Astrocyte of the cerebellum (primary cell): Measurements from ENCODE around the gene OR4E2.

Source experiments
- DNase-seq: peaks from one replicate; pipeline ENCODE4 v3.0.0-alpha.2; 2011; ENCODE audit warnings: low read depth
- H3K4me3 ChIP-seq: 2 replicates; pipeline ENCODE4 v1.5.1; 2011; ENCODE audit warnings: mild to moderate bottlenecking, low read depth, low read length, moderate library complexity
- in situ Hi-C: cut with HindIII; loops from 2 replicates; pipeline ENCODE4 v1.10.0; 2017; ENCODE audit warnings: low sequenced_read_pairs
- TF ChIP-seq, protein P1 (sequence below): IDR thresholded peaks from 2 replicates; pipeline ENCODE4 v1.5.1; 2012; ENCODE audit warnings: low read length, low read depth, moderate library complexity, mild to moderate bottlenecking; ENCODE audit errors: missing control alignments

Gene OR4E2

DNA sequence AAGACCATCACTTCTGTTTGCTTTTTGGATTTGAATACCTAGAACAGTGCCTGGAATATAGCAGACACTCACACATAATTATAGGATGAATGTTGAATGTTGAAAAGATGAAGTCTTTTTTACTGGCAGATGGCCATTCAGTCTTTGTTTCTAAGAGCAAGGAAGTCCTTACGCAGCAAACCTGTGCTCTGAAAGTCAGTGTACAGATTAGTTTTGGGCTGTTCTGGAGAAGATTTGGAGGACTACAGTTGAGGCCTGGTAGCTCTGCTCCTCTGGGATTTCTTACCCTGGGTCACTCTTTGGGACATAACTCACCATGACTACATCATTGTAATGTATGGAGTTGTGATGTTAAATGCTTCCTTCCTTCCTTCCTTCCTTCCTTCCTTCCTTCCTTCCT, 3.3 kb downstream of the OR4E2 start:
- TF ChIP-seq, protein P1, sequence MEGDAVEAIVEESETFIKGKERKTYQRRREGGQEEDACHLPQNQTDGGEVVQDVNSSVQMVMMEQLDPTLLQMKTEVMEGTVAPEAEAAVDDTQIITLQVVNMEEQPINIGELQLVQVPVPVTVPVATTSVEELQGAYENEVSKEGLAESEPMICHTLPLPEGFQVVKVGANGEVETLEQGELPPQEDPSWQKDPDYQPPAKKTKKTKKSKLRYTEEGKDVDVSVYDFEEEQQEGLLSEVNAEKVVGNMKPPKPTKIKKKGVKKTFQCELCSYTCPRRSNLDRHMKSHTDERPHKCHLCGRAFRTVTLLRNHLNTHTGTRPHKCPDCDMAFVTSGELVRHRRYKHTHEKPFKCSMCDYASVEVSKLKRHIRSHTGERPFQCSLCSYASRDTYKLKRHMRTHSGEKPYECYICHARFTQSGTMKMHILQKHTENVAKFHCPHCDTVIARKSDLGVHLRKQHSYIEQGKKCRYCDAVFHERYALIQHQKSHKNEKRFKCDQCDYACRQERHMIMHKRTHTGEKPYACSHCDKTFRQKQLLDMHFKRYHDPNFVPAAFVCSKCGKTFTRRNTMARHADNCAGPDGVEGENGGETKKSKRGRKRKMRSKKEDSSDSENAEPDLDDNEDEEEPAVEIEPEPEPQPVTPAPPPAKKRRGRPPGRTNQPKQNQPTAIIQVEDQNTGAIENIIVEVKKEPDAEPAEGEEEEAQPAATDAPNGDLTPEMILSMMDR: no peak
- no peak for DNase-seq
- in situ Hi-C loops: no loop called here
- H3K4me3 ChIP-seq: no peak overlapping the region

DNA sequence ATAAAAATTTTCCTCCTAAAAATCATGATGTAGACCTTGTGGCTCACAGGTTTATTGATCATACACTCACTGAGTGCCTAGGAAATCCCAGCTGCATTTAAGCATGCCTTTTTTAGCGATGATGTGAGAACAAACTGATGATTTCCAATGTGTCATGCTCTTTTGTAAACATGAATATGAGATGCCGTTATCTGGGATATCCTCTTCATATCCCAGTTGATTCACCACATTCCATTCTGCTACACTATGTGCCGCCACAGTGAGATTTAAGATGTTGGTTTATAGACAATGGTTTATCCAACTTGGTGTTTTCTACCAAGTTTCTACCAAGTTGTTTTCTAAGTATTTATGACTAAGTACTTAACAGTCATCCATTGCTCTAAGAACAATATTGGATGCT, 14.7 kb downstream of the OR4E2 start:
- in situ Hi-C loops: no loop called here
- no peak for DNase-seq
- TF ChIP-seq, protein P1: no peak

DNA sequence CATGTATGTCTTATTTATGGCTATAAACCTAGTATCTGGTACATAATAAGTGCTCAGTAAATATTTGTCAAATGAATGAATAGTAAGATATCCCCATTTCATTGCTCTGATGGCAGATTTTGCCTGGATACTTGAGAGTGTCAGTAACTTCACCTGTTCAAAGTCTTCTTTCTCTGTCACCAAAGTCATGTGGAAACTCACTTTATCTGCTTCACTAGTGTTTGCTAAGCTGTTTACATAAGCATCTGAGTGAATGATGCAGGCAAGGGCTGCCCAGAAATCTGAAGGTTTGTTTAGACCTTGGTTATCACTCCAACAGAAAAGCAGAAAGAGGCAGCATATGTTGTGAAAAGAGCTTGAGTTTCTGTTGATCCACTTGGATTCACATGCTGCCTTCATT, 15.6 kb downstream of the OR4E2 start:
- H3K4me3 ChIP-seq: no peak overlapping the region
- TF ChIP-seq, protein P1: no peak
- no peak for DNase-seq

More for the DNA sequence above, 14.7 kb downstream of the OR4E2 start:
- H3K4me3 ChIP-seq: no peak overlapping the region

DNA sequence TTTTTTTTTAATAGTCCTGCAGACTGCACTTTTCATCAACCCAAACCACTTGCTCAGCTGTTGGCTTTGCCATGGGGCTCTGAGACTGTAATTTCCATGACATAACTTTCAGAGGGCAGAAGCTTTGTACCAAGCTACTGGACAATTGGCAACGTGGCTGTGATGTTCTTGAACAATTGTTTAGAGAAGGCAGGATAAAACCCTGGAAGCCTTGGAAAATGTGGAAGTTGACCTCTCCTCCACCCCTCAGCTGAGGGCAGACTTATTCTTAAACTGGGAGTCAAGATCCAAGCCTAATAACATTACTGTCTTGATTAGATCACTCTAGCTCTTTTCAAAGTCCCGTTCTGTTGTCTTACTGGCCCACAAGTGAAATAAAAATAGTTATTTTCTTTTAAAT, 17.7 kb downstream of the OR4E2 start:
- H3K4me3 ChIP-seq: no peak overlapping the region
- in situ Hi-C loops: no loop called here
- TF ChIP-seq, protein P1: no peak
- no peak for DNase-seq

More for the DNA sequence above, 15.6 kb downstream of the OR4E2 start:
- in situ Hi-C loops: no loop called here

DNA sequence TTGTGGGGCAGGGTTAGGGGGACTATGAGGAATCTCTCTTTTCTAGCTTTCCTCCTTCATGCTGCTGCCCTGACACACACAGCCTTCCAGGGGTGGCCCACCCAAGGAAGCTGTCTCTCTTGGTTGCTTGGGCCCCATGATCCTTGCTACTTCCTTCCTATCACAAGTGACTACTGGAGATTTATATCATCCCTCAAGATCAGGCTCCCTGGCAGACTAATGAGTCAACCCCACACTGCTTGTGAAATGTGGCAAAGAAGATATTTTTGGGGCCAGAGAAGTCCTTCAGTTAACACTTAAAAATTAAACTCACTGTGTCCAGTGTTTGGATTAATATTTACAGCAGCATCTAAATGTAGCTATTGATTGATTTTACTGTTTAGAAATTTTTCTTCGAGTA, 18.5 kb downstream of the OR4E2 start:
- no peak overlapping the region for H3K4me3 ChIP-seq
- in situ Hi-C loops: no loop called here
- TF ChIP-seq, protein P1: no peak
- no peak for DNase-seq

DNA sequence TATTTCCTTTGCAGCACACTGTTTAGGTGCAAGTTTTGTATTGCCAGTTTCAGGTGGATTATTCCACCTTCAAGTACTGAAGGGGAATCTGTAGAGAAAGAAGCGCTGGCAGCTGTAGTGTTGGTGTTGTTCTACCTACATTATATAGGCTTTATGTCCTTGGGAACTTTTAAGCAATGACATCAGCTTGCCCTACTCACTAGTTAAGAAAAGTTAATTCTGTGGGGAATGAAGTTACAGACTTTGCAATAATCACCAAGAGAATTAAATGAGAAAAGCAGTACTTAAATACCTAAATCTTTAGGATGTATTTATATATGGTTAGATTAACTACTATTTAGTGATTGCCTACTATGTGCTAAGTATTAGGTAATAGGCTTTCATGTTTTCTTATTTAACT, 20.1 kb downstream of the OR4E2 start, which contains the start of gene OR4E1:
TSS of gene OR4E1 (minus strand) at position 101 of the 400 bp plus-strand sequence. CDS start 2,883 bp downstream, outside the sequence.
- no peak for DNase-seq
- TF ChIP-seq, protein P1: no peak
- H3K4me3 ChIP-seq: no peak within 1 kb of the TSS
- in situ Hi-C loops: no loop called here

DNA sequence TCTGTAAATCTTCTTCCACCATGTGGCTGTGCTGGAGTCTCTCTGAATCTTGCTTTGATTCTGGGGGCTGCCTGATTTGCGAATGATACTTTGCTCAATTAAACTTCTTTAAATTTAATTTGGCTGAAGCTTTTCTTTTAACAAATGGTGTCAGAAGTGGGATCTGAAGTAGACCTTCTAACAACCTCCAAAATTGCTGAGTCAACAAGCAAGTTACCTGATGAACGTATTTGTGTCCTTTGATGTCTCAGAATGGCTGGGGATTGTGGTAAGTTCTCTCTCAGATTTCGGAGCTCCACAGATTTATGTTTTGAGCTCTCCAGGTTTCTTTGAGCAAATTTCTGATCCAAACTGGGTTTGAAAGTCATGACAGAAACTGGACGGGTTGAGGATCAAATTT, 21.9 kb downstream of the OR4E2 start:
- TF ChIP-seq, protein P1: no peak
- in situ Hi-C loops: no loop called here
- DNase-seq: no peak
- H3K4me3 ChIP-seq: no peak overlapping the region
